NCI-H69 (cell line): ENCODE data around the gene ZMAT5.
"Not testable (repeated sequence)": the region's sequence is repeated elsewhere in the genome, so short reads cannot be mapped to it uniquely, and the experiment has no call there.

Experiments
- DNase-seq: peaks from one replicate; lab custom pipeline; 2025; lab: John Stamatoyannopoulos, UW

Gene ZMAT5

GRCh38 chr22:29786031-29786430 lies 19.2 kb upstream of the ZMAT5 start:
- peak; percentile 54 for DNase-seq

- peak; percentile 13 for DNase-seq
Measured at GRCh38 chr22:29784451-29785361, 17.9 kb upstream of the ZMAT5 start.

- DNase-seq, result no peak
Measured at GRCh38 chr22:29782061-29782845, 15.4 kb upstream of the ZMAT5 start.

- DNase-seq, result peak; percentile 22
Measured at GRCh38 chr22:29780748-29781676, 14.2 kb upstream of the ZMAT5 start.

- DNase-seq, result no peak
Measured at GRCh38 chr22:29780220-29780619, 13.4 kb upstream of the ZMAT5 start.

- no peak for DNase-seq
Measured at GRCh38 chr22:29773233-29773632, 6.4 kb upstream of the ZMAT5 start.

- DNase-seq, result peak; percentile 56
Measured at GRCh38 chr22:29772170-29772641, 5.4 kb upstream of the ZMAT5 start.

GRCh38 chr22:29769723-29770321 lies 3.0 kb upstream of the ZMAT5 start:
- no peak for DNase-seq

- no peak for DNase-seq
Measured at GRCh38 chr22:29768052-29768693, 1.4 kb upstream of the ZMAT5 start.

- peak; percentile 96 for DNase-seq
Measured at GRCh38 chr22:29767171-29768051, 604 bp upstream of the ZMAT5 start, which contains the start of gene UQCR10. Gene UQCR10, plus strand, starts transcription at chr22:29767369. Its CDS starts 30 bp downstream, at chr22:29767399.

GRCh38 chr22:29765905-29766631 lies 739 bp downstream of the ZMAT5 start:
- peak; percentile 65 for DNase-seq

- DNase-seq, result peak; percentile 95
Measured at GRCh38 chr22:29762263-29762662, 4.5 kb downstream of the ZMAT5 start.

GRCh38 chr22:29758959-29759358 lies 7.8 kb downstream of the ZMAT5 start:
- no peak for DNase-seq

- peak; percentile 17 for DNase-seq
Measured at GRCh38 chr22:29758068-29758622, 8.7 kb downstream of the ZMAT5 start.

- DNase-seq, result no peak
Measured at GRCh38 chr22:29757096-29757495, 9.7 kb downstream of the ZMAT5 start.

GRCh38 chr22:29756341-29756740 lies 10.5 kb downstream of the ZMAT5 start:
- peak; percentile 93 for DNase-seq

GRCh38 chr22:29755889-29756288 lies 10.9 kb downstream of the ZMAT5 start:
- DNase-seq, result peak; percentile 94

- not testable (repeated sequence) for DNase-seq
Measured at GRCh38 chr22:29754658-29755395, 12.0 kb downstream of the ZMAT5 start.
